ENCODE data around the gene ANGPTL4.

DNA sequence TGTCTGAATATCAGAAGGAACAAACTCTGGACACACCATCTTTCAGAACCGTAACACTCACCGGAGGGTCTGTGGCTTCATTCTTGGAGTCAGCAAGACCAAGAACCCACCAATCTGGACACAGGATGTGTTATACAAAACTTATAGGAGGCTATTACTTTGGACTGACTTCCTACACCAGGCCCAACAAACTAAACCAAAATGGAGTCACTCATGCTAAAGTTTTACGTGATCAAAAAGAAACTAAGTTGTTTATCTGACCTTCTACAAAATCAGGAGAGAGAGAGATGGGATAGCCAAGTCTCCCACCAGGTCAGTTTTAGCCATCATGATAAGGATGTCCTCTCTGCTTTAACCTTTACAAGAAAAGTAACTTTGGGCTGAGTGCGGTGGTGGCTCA lies 23.0 kb downstream of the ANGPTL4 start:
- TF ChIP-seq CTCF (IDR thresholded peaks at IDR 0.05; ENCODE audit: low read length): no peak
- no peak for TF ChIP-seq EZH2 (optimal IDR thresholded peaks at IDR 0.05; ENCODE audit: low read depth, low read length)
- TF ChIP-seq EZH2phosphoT487 (IDR thresholded peaks at IDR 0.05; ENCODE audit: low read length): no peak
